ENCODE results near the gene PIM1.
"Not testable (repeated sequence)": the region's sequence is repeated elsewhere in the genome, so short reads cannot be mapped to it uniquely, and the experiment has no call there.

Gene PIM1

GRCh38 chr6:37182736-37183590 is 13.0 kb downstream of the PIM1 start:
- H3K79me2 ChIP-seq (ENCODE audit: low read length): no peaks in the 10 kb centered on the region
- H3F3A ChIP-seq (ENCODE audit: insufficient read depth, low read length): no peaks in the 10 kb centered on the region
- no peak overlapping the region for H2AFZ ChIP-seq (ENCODE audit: low read length)
- H3K9me3 ChIP-seq (replicated peaks; ENCODE audit: insufficient read depth, low read length): no peaks in the 10 kb centered on the region
- no peaks in the 10 kb centered on the region for H3K27me3 ChIP-seq (replicated peaks; ENCODE audit: insufficient read depth, low read length)
- no peak overlapping the region for H3K27ac ChIP-seq (ENCODE audit: low read length)
- H4K20me1 ChIP-seq (ENCODE audit: insufficient read depth, low read length): no peaks in the 10 kb centered on the region
- H3K4me2 ChIP-seq (ENCODE audit: low read depth, low read length): no peak overlapping the region
- no peak overlapping the region for H3K9ac ChIP-seq (ENCODE audit: low read length)
- no peaks in the 10 kb centered on the region for H3K9me2 ChIP-seq (replicated peaks; ENCODE audit: insufficient read depth, low read length)
- no peak for TF ChIP-seq CTCF (IDR thresholded peaks at IDR 0.05; ENCODE audit: low read length)
- TF ChIP-seq EZH2phosphoT487 (IDR thresholded peaks at IDR 0.05; ENCODE audit: low read length): no peak
- no peak for TF ChIP-seq EZH2 (optimal IDR thresholded peaks at IDR 0.05; ENCODE audit: low read depth, low read length)
- H3K4me3 ChIP-seq (ENCODE audit: low read length): no peak overlapping the region
- DNase-seq: peak; percentile 65
- peaks cover 6% of the 10 kb centered on the region; the same call in 1 of the 2 replicates for H3K4me1 ChIP-seq (ENCODE audit: low read length)
- H3K36me3 ChIP-seq (replicated peaks; ENCODE audit: insufficient read depth, low read length): no peaks in the 10 kb centered on the region

- H3F3A ChIP-seq (ENCODE audit: insufficient read depth, low read length); H3K79me2 ChIP-seq (ENCODE audit: low read length); DNase-seq: not testable (repeated sequence)
Measured at GRCh38 chr6:37185949-37186720, 16.2 kb downstream of the PIM1 start.

GRCh38 chr6:37187321-37188022 is 17.5 kb downstream of the PIM1 start:
- Histone ChIP-seq H3K4me1 (ENCODE audit: low read length) (peaks cover 6% of the 10 kb centered on the region; the same call in 1 of the 2 replicates), H2AFZ (ENCODE audit: low read length) (no peak overlapping the region), H3K27ac (ENCODE audit: low read length) (no peak overlapping the region)

More at GRCh38 chr6:37185949-37186720, 16.2 kb downstream of the PIM1 start:
- H3K4me3 ChIP-seq (ENCODE audit: low read length); H3K36me3 ChIP-seq (replicated peaks; ENCODE audit: insufficient read depth, low read length); H3K9me3 ChIP-seq (replicated peaks; ENCODE audit: insufficient read depth, low read length); H3K27me3 ChIP-seq (replicated peaks; ENCODE audit: insufficient read depth, low read length); H4K20me1 ChIP-seq (ENCODE audit: insufficient read depth, low read length); H3K9ac ChIP-seq (ENCODE audit: low read length); H3K4me2 ChIP-seq (ENCODE audit: low read depth, low read length); H3K9me2 ChIP-seq (replicated peaks; ENCODE audit: insufficient read depth, low read length); H2AFZ ChIP-seq (ENCODE audit: low read length); H3K4me1 ChIP-seq (ENCODE audit: low read length); H3K27ac ChIP-seq (ENCODE audit: low read length): not testable (repeated sequence)

More at GRCh38 chr6:37187321-37188022, 17.5 kb downstream of the PIM1 start:
- H3F3A ChIP-seq (ENCODE audit: insufficient read depth, low read length): no peaks in the 10 kb centered on the region
- H3K4me3 ChIP-seq (ENCODE audit: low read length): no peak overlapping the region
- no peaks in the 10 kb centered on the region for H4K20me1 ChIP-seq (ENCODE audit: insufficient read depth, low read length)
- no peaks in the 10 kb centered on the region for H3K79me2 ChIP-seq (ENCODE audit: low read length)
- H3K4me2 ChIP-seq (ENCODE audit: low read depth, low read length): no peak overlapping the region
- no peaks in the 10 kb centered on the region for H3K9me3 ChIP-seq (replicated peaks; ENCODE audit: insufficient read depth, low read length)
- no peaks in the 10 kb centered on the region for H3K9me2 ChIP-seq (replicated peaks; ENCODE audit: insufficient read depth, low read length)
- no peak for DNase-seq
- no peak overlapping the region for H3K9ac ChIP-seq (ENCODE audit: low read length)
- no peaks in the 10 kb centered on the region for H3K27me3 ChIP-seq (replicated peaks; ENCODE audit: insufficient read depth, low read length)
- no peaks in the 10 kb centered on the region for H3K36me3 ChIP-seq (replicated peaks; ENCODE audit: insufficient read depth, low read length)
- TF ChIP-seq EZH2phosphoT487 (IDR thresholded peaks at IDR 0.05; ENCODE audit: low read length) (no peak), EZH2 (optimal IDR thresholded peaks at IDR 0.05; ENCODE audit: low read depth, low read length) (no peak), CTCF (IDR thresholded peaks at IDR 0.05; ENCODE audit: low read length) (no peak)

All from MM.1S (cell line).